ENCODE measurements around the gene CFB.

- TF ChIP-seq, protein P1, sequence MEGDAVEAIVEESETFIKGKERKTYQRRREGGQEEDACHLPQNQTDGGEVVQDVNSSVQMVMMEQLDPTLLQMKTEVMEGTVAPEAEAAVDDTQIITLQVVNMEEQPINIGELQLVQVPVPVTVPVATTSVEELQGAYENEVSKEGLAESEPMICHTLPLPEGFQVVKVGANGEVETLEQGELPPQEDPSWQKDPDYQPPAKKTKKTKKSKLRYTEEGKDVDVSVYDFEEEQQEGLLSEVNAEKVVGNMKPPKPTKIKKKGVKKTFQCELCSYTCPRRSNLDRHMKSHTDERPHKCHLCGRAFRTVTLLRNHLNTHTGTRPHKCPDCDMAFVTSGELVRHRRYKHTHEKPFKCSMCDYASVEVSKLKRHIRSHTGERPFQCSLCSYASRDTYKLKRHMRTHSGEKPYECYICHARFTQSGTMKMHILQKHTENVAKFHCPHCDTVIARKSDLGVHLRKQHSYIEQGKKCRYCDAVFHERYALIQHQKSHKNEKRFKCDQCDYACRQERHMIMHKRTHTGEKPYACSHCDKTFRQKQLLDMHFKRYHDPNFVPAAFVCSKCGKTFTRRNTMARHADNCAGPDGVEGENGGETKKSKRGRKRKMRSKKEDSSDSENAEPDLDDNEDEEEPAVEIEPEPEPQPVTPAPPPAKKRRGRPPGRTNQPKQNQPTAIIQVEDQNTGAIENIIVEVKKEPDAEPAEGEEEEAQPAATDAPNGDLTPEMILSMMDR (IDR thresholded peaks at IDR 0.05; ENCODE audit: low read length) = no peak
- TF ChIP-seq EZH2 (IDR thresholded peaks at IDR 0.05; ENCODE audit: borderline replicate concordance, low read length) = no peak
Observed at GRCh38 chr6:31899215-31899614, 46.7 kb upstream of the CFB start.
